GM19240 (cell line): ENCODE data around the gene ANXA2.
"Not testable (repeated sequence)": the region's sequence is repeated elsewhere in the genome, so short reads cannot be mapped to it uniquely, and the experiment has no call there.

Experiments used
- DNase-seq: peaks from one replicate; pipeline ENCODE4 v3.0.0; 2011; ENCODE audit warnings: low spot score; ENCODE audit not compliant: insufficient read length

Gene ANXA2

GRCh38 chr15:60410350-60410749 lies 12.6 kb upstream of the ANXA2 start:
- not testable (repeated sequence) for DNase-seq

GRCh38 chr15:60408463-60408981 lies 10.7 kb upstream of the ANXA2 start:
- no peak for DNase-seq

- DNase-seq = no peak
Observed at GRCh38 chr15:60407415-60407805, 9.6 kb upstream of the ANXA2 start.

GRCh38 chr15:60406513-60407414 lies 9.0 kb upstream of the ANXA2 start:
- no peak for DNase-seq

GRCh38 chr15:60405399-60405798 lies 7.6 kb upstream of the ANXA2 start:
- DNase-seq = no peak

- DNase-seq = not testable (repeated sequence)
Observed at GRCh38 chr15:60404351-60404750, 6.6 kb upstream of the ANXA2 start.

- no peak for DNase-seq
Observed at GRCh38 chr15:60400944-60401343, 3.2 kb upstream of the ANXA2 start.

GRCh38 chr15:60399931-60400330 lies 2.1 kb upstream of the ANXA2 start:
- DNase-seq = no peak

- DNase-seq = no peak
Observed at GRCh38 chr15:60399246-60399915, 1.6 kb upstream of the ANXA2 start.

- peak; percentile 48 for DNase-seq
Observed at GRCh38 chr15:60396958-60397771, 621 bp downstream of the ANXA2 start.

- no peak for DNase-seq
Observed at GRCh38 chr15:60396560-60396957, 1.2 kb downstream of the ANXA2 start.

GRCh38 chr15:60396100-60396499 lies 1.7 kb downstream of the ANXA2 start:
- no peak for DNase-seq

- DNase-seq = no peak
Observed at GRCh38 chr15:60395276-60396011, 2.3 kb downstream of the ANXA2 start.

GRCh38 chr15:60394689-60395097 lies 3.1 kb downstream of the ANXA2 start:
- DNase-seq = no peak

- DNase-seq = no peak
Observed at GRCh38 chr15:60392986-60393790, 4.6 kb downstream of the ANXA2 start.

- DNase-seq = no peak
Observed at GRCh38 chr15:60392601-60392985, 5.2 kb downstream of the ANXA2 start.

GRCh38 chr15:60391722-60392315 lies 6.0 kb downstream of the ANXA2 start:
- DNase-seq = no peak

- no peak for DNase-seq
Observed at GRCh38 chr15:60390871-60391501, 6.8 kb downstream of the ANXA2 start.

- no peak for DNase-seq
Observed at GRCh38 chr15:60390231-60390630, 7.6 kb downstream of the ANXA2 start.
